HG03571 (cell line): ENCODE results near the gene PLEKHF1.
"Not testable (repeated sequence)": the region's sequence is repeated elsewhere in the genome, so short reads cannot be mapped to it uniquely, and the experiment has no call there.

ENCODE experiments used
- ATAC-seq: cut with Tn5 transposase; IDR thresholded peaks from one replicate; pipeline ENCODE4 v1.9.1; 2021; ENCODE audit not compliant: unreplicated experiment

The PLEKHF1 gene

GRCh38 chr19:29663861-29664752 lies 1.2 kb upstream of the PLEKHF1 start:
- ATAC-seq, result no peak

- no peak for ATAC-seq
Measured at GRCh38 chr19:29664753-29665214, 477 bp upstream of the PLEKHF1 start.

- ATAC-seq, result no peak
Measured at GRCh38 chr19:29665826-29666577, 741 bp downstream of the PLEKHF1 start.

GRCh38 chr19:29666578-29667386 lies 1.5 kb downstream of the PLEKHF1 start:
- ATAC-seq, result no peak

GRCh38 chr19:29667387-29667783 lies 2.1 kb downstream of the PLEKHF1 start:
- ATAC-seq, result no peak

GRCh38 chr19:29667901-29668341 lies 2.7 kb downstream of the PLEKHF1 start:
- ATAC-seq, result no peak

- ATAC-seq, result no peak
Measured at GRCh38 chr19:29668746-29669609, 3.7 kb downstream of the PLEKHF1 start.

GRCh38 chr19:29670255-29670654 lies 5.0 kb downstream of the PLEKHF1 start:
- ATAC-seq, result no peak

GRCh38 chr19:29671026-29671392 lies 5.7 kb downstream of the PLEKHF1 start:
- ATAC-seq, result not testable (repeated sequence)

GRCh38 chr19:29671393-29672160 lies 6.3 kb downstream of the PLEKHF1 start:
- ATAC-seq, result peak; percentile 68

GRCh38 chr19:29672319-29672932 lies 7.2 kb downstream of the PLEKHF1 start:
- no peak for ATAC-seq

- ATAC-seq, result no peak
Measured at GRCh38 chr19:29672933-29673336, 7.7 kb downstream of the PLEKHF1 start.

- ATAC-seq, result no peak
Measured at GRCh38 chr19:29673451-29674371, 8.4 kb downstream of the PLEKHF1 start.

GRCh38 chr19:29674374-29675119 lies 9.3 kb downstream of the PLEKHF1 start:
- no peak for ATAC-seq

- no peak for ATAC-seq
Measured at GRCh38 chr19:29675120-29675649, 9.9 kb downstream of the PLEKHF1 start.

GRCh38 chr19:29675650-29676186 lies 10.5 kb downstream of the PLEKHF1 start:
- ATAC-seq, result no peak

GRCh38 chr19:29676586-29676985 lies 11.3 kb downstream of the PLEKHF1 start:
- no peak for ATAC-seq
